Ishikawa (cell line): ENCODE results near the gene TMPRSS2.

Source experiments
- CEBPB ChIP-seq: IDR thresholded peaks from 2 replicates; pipeline ENCODE4 v1.6.1; 2012
- CREB1 ChIP-seq: IDR thresholded peaks from 2 replicates; pipeline ENCODE4 v1.6.1; 2012; ENCODE audit warnings: low read depth
- EGR1 ChIP-seq: IDR thresholded peaks from 2 replicates; pipeline ENCODE4 v1.6.1; 2012
- EP300 ChIP-seq: IDR thresholded peaks from 2 replicates; pipeline ENCODE4 v1.6.1; 2012; ENCODE audit warnings: borderline replicate concordance
- NFIC ChIP-seq: IDR thresholded peaks from 2 replicates; pipeline ENCODE4 v1.6.1; 2012
- TAF1 ChIP-seq: IDR thresholded peaks from 2 replicates; pipeline ENCODE4 v1.6.1; 2012; ENCODE audit warnings: low read depth, mild to moderate bottlenecking
- YY1 ChIP-seq: IDR thresholded peaks from 2 replicates; pipeline ENCODE4 v1.6.1; 2012; ENCODE audit warnings: low read depth
- TF ChIP-seq, protein P1 (sequence below): IDR thresholded peaks from 2 replicates; pipeline ENCODE4 v1.6.1; 2012; ENCODE audit warnings: low read depth, mild to moderate bottlenecking
- TF ChIP-seq, protein P2 (sequence below): IDR thresholded peaks from 2 replicates; pipeline ENCODE4 v1.6.1; 2012

DNA sequence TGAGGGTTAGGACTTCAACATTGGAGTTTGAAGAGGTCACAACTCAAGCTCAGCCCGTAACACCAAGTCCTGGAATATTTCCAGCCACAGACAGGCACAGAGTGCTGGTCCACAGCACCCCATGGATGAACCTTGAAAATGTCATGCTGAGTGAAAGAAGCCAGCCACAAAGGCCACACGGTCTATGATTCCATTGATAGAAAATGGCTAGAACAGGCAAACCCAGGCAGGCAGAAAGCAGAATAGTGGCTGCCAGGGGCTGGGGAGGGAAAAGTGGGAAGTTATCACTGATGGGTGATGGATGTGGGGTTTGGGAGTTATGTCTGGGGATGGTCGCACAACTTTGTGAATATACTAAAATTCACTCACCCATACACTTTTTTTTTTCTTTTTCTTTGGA is 60.6 kb downstream of the TMPRSS2 start:
- no peak for TF ChIP-seq CEBPB
- TF ChIP-seq, protein P1, sequence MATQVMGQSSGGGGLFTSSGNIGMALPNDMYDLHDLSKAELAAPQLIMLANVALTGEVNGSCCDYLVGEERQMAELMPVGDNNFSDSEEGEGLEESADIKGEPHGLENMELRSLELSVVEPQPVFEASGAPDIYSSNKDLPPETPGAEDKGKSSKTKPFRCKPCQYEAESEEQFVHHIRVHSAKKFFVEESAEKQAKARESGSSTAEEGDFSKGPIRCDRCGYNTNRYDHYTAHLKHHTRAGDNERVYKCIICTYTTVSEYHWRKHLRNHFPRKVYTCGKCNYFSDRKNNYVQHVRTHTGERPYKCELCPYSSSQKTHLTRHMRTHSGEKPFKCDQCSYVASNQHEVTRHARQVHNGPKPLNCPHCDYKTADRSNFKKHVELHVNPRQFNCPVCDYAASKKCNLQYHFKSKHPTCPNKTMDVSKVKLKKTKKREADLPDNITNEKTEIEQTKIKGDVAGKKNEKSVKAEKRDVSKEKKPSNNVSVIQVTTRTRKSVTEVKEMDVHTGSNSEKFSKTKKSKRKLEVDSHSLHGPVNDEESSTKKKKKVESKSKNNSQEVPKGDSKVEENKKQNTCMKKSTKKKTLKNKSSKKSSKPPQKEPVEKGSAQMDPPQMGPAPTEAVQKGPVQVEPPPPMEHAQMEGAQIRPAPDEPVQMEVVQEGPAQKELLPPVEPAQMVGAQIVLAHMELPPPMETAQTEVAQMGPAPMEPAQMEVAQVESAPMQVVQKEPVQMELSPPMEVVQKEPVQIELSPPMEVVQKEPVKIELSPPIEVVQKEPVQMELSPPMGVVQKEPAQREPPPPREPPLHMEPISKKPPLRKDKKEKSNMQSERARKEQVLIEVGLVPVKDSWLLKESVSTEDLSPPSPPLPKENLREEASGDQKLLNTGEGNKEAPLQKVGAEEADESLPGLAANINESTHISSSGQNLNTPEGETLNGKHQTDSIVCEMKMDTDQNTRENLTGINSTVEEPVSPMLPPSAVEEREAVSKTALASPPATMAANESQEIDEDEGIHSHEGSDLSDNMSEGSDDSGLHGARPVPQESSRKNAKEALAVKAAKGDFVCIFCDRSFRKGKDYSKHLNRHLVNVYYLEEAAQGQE = no peak
- no peak for TF ChIP-seq CREB1
- TF ChIP-seq, protein P2, sequence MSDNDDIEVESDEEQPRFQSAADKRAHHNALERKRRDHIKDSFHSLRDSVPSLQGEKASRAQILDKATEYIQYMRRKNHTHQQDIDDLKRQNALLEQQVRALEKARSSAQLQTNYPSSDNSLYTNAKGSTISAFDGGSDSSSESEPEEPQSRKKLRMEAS = no peak
- no peak for TF ChIP-seq EGR1
- no peak for TF ChIP-seq YY1
- TF ChIP-seq NFIC = no peak
- no peak for TF ChIP-seq EP300
- no peak for TF ChIP-seq TAF1
